GM21529 (cell line): ENCODE measurements around the gene MYO1G.
A peak's percentile ranks its signal among the peaks of the same experiment; 100 is the strongest.
"Not testable (repeated sequence)": the region's sequence is repeated elsewhere in the genome, so short reads cannot be mapped to it uniquely, and the experiment has no call there.

Experiments used
- ATAC-seq: cut with Tn5 transposase; IDR thresholded peaks from one replicate; pipeline ENCODE4 v1.9.1; 2021; ENCODE audit not compliant: unreplicated experiment

The MYO1G gene

DNA sequence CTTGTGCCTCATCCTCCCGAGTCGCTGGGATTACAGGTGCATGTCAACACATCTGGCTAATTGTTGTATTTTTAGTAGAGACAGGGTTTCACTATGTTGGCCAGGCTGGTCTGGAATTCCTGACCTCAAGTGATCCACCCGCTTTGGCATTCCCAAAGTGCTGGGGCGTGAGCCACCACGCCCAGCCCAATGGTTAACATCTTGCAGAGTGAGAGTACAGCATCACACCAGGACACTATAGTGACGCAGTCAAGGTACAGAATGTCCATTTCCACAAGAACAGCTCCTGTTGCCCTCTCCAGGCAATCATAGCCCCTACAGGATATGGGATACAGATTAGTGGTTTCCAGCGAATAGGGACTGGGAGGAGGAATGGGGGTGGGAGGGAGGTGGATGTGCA is 34.0 kb downstream of the MYO1G start:
- ATAC-seq = no peak

- no peak for ATAC-seq
Measured at GRCh38 chr7:44943631-44944030, 35.2 kb downstream of the MYO1G start.

GRCh38 chr7:44937426-44937825 is 41.4 kb downstream of the MYO1G start:
- no peak for ATAC-seq

DNA sequence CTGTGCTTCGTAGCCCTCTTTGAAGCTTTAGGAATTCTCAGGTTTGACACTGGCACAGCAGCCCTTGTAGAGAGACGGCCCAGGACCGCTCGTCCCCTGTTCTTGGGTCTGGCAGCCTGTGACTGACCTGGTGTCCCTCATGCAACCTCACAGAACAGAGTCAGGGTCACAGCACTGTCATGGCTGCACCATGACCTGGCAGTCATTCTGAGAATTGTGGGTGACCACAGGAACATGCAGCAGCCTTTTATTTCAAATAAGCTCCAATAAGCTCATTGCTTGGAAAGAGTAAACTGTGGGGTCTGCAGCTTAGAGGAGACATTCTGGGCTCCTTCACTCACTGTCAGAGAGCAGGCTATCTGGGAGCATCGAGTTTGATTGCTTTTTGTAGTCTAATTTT is 42.5 kb downstream of the MYO1G start:
- ATAC-seq = peak; percentile 57

DNA sequence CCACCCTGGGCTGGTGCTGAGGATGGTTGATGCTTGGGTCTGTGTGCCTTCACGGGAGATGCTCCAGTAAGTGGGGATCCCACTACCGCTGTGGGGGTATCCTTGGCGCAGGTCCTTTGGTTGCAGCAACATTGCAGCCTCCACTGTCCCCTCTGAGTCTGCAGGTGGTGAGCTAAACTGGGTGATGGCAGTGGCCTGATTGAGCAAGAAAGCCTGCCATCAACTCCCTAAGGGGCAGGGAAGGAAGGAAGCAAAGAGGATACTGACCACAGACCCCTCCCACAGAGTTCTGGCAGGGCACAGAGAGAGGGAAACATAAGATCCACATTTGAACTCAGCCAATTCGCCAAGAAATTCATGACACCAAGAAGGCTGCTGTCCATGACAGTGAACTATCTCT is 43.2 kb downstream of the MYO1G start:
- no peak for ATAC-seq

- ATAC-seq = no peak
Measured at GRCh38 chr7:44935016-44935415, 43.8 kb downstream of the MYO1G start.

DNA sequence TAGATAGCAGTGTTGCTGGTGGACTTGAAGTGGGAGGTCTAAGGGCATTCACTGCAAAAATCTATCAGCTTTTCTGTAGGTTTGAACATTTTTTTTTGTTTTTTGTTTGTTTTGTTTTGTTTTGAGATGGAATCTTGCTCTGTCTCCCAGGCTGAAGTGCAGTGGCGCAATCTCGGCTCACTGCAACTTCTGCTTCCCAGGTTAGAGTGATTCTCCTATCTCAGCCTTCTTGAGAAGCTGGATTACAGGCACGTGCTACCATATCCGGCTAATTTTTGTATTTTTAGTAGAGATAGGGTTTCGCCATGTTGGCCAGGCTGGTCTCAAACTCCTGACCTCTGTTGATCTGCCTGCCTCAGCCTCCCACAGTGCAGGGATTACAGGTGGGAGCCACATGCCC is 44.3 kb downstream of the MYO1G start:
- ATAC-seq = not testable (repeated sequence)

DNA sequence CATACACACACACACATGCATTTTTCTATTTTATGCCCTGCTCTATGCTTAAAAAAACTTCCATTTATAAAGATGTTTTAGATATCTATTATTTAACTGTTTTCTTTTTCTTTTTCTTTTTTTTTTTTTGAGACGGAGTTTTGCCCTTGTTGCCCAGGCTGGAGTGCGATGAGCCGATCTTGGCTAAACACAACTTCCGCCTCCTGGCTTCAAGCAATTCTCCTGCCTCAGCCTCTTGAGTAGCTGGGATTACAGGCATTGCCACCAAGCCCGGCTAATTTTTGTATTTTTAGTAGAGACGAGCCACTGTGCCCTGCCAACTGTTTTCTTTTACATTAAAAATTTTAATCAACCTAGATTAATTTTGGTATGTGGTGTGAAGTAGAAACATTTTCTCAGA is 47.9 kb downstream of the MYO1G start:
- ATAC-seq = no peak

GRCh38 chr7:44922351-44922694 is 56.5 kb downstream of the MYO1G start:
- ATAC-seq = no peak

- peak; percentile 92 for ATAC-seq
Measured at GRCh38 chr7:44921607-44922350, 57.0 kb downstream of the MYO1G start.

DNA sequence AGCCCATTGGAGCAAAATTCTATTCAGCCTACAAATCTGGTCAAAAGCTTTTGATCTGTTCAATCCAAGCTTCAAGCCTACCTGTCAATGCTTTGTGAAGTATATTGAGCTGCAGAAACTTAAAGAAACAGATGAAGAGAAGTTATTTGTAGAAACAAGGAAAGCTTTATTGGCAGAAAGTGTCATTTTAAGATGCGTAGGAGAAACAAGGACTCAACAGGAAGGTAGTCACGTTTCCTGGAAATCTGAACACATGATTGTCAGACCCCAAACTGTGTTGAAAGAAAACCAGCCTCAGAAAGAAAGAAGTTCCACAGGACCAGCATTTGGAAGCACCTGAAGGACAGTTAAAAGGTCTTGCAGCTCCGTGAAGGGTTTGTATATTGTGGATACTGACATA is 58.7 kb downstream of the MYO1G start:
- ATAC-seq = no peak

GRCh38 chr7:44918029-44918428 is 60.8 kb downstream of the MYO1G start:
- no peak for ATAC-seq

- ATAC-seq = no peak
Measured at GRCh38 chr7:44917465-44917864, 61.4 kb downstream of the MYO1G start.

- ATAC-seq = no peak
Measured at GRCh38 chr7:44914992-44915607, 63.7 kb downstream of the MYO1G start.

GRCh38 chr7:44912775-44913347 is 66.0 kb downstream of the MYO1G start:
- no peak for ATAC-seq
